ENCODE data around the gene RNF5. TPM values are rescaled to one million over a fixed set of nuclear protein-coding genes. Genes with fewer than 3 reads are reported as not detected.
A peak's percentile ranks its signal among the peaks of the same experiment; 100 is the strongest.
"Not testable (repeated sequence)": the region's sequence is repeated elsewhere in the genome, so short reads cannot be mapped to it uniquely, and the experiment has no call there.

The RNF5 gene
- total RNA-seq, 1 experiment from 2014 or later = 70.7 TPM

DNA sequence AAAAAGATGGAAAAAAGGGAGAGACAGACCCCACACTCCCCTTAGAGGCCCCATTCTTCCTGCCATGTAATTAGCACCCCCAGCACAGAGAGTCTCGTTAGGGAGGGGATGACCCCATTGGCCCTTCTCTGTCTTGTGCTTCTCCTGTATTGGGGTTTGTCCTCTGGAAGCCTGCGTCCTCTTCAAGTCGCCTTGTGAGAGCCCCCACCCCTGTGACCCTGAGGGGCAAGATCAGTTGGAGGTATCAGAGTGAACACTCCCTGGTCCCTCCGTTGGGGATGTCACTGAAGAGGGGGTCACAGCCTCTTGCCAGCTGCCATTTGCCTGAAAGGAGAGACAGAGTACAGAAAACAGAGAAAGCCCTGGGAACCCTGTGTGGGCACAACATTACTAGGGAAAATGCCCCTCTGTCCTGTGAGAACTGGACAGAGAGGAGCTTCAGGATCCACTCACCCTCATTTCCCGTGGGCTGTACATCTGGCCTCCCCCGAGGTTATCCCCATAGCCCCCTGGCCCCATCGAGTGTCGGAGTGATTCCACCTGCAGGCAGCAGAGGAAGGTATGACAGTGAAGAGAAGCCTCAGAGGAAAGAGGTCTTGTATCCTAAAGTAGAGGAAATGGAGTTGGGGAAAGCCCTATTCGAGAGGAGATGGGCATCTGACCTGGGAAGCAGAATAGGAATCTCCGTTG lies 8.1 kb downstream of the RNF5 start:
- H3K27me3 ChIP-seq (replicated peaks; ENCODE audit: control insufficient read depth, insufficient read depth, low read length); H3K4me3 Mint-ChIP-seq (ENCODE audit: unreplicated experiment); intact Hi-C loops (cut with micrococcal nuclease; ENCODE audit: unreplicated experiment); H3K9me3 Mint-ChIP-seq (ENCODE audit: unreplicated experiment); H3K9me3 ChIP-seq; H3K4me3 ChIP-seq (ENCODE audit: low read depth, low read length); DNase-seq; H3K36me3 ChIP-seq (ENCODE audit: control insufficient read depth, insufficient read depth, low read length); BruUV-seq (replicated peaks); H3K27me3 Mint-ChIP-seq (ENCODE audit: insufficient read depth, unreplicated experiment): not testable (repeated sequence)
- Mint-ChIP-seq H3K36me3 (ENCODE audit: insufficient read depth, unreplicated experiment) (peaks cover 53% of the 10 kb centered on the region), H3K4me1 (ENCODE audit: low read depth, unreplicated experiment) (peaks cover 23% of the 10 kb centered on the region), H3K27ac (ENCODE audit: unreplicated experiment) (peak overlapping the region; percentile 29)
- H3K4me1 ChIP-seq = peaks cover 26% of the 10 kb centered on the region
- CTCF ChIA-PET = interaction anchor here (0.6 kb wide), 1 partner anchor 16 kb away, joined by 3 read pairs; no protein-coding TSS in a partner anchor
- POLR2A ChIA-PET = interaction anchor here (2.1 kb wide), 1 partner anchor 9 kb away, joined by 7 read pairs; no protein-coding TSS in a partner anchor

DNA sequence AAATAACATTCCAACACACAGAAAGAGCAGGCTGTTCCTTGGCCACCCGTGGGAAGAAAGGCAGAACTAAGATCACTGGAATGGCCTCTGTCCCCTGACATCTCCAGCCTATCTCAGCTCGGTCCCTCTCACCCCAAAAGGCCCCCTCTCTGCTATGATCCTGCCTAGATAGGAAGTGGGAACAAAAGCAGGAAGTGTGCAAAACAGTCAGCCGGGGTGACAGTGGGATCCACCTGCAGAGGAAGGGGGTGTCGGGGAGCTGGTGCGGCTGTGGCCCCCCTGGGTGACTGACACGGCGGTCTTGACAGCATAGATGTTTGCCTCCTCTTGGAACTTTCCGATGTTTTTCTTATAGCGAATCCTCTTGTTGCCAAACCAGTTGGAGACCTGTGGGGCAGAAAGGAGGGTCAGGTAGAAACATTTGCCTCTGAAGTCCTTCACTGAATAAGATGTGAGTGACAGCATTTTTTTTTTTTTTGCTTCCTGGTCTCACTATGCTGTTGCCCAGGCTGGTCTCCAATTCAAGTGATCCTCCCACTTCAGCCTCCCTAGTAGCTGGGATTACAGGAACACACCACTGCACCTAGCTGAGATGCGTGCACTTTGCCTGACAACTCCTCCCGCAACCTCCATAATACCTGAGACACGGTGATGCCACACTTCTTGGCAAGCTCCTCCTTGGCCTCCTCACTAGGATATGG lies 9.0 kb downstream of the RNF5 start:
- POLR2A ChIA-PET = interaction anchor here (0.6 to 2.1 kb wide), 2 partner anchors 8 to 784 kb away, joined by 3 to 7 read pairs; no protein-coding TSS in a partner anchor
- peaks cover 23% of the 10 kb centered on the region for H3K4me1 Mint-ChIP-seq (ENCODE audit: low read depth, unreplicated experiment)

DNA sequence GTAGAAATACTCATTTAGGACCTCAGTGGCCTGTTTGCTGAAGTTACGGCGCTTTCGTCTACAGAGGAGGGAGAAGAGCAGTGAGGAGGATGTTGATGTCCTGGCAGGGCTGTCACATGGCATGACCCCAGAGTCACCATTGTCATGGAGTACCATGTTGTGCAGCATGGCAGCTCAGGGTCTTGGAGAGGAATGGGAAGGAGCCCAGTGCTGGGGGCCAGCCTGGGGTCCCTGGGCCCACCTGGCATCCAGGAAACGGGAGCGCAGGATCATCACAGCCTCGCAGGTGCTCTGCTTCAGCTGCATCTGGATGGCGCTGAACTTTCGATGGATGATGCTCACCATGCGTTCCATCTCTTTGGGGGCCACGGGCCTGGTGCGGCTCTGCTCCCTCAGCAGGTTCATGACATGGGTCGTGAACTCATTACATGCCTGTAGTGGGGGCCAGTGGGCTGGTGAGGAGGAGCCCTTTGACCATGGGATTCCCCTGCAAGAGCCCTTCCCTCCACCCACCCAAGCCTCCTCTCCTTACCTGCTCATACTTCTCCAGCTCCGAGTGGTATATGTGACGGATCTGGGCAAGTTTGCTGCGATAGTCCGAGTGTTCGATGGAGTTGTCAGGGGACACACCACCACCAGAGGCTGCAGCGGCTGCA lies 9.6 kb downstream of the RNF5 start:
- H3K9me3 Mint-ChIP-seq (ENCODE audit: unreplicated experiment); H3K27me3 Mint-ChIP-seq (ENCODE audit: insufficient read depth, unreplicated experiment); DNase-seq; H3K36me3 ChIP-seq (ENCODE audit: control insufficient read depth, insufficient read depth, low read length); H3K9me3 ChIP-seq; H3K27me3 ChIP-seq (replicated peaks; ENCODE audit: control insufficient read depth, insufficient read depth, low read length); H3K27ac Mint-ChIP-seq (ENCODE audit: unreplicated experiment); intact Hi-C loops (cut with micrococcal nuclease; ENCODE audit: unreplicated experiment); BruUV-seq (replicated peaks); H3K4me3 ChIP-seq (ENCODE audit: low read depth, low read length): not testable (repeated sequence)
- Mint-ChIP-seq H3K36me3 (ENCODE audit: insufficient read depth, unreplicated experiment) (peaks cover 42% of the 10 kb centered on the region), H3K4me1 (ENCODE audit: low read depth, unreplicated experiment) (peaks cover 23% of the 10 kb centered on the region), H3K4me3 (ENCODE audit: unreplicated experiment) (peak overlapping the region; percentile 16)
- ChIA-PET CTCF (interaction anchor here (0.6 kb wide), 1 partner anchor 69 kb away, joined by 3 read pairs; no protein-coding TSS in a partner anchor), POLR2A (interaction anchor here (2.1 kb wide), 1 partner anchor 8 kb away, joined by 7 read pairs; no protein-coding TSS in a partner anchor)
- H3K4me1 ChIP-seq = peaks cover 27% of the 10 kb centered on the region

More for the DNA sequence above, 9.0 kb downstream of the RNF5 start:
- CTCF ChIA-PET = no interaction called here
- H3K36me3 Mint-ChIP-seq (ENCODE audit: insufficient read depth, unreplicated experiment) = peaks cover 47% of the 10 kb centered on the region
- H3K9me3 ChIP-seq = no peaks in the 10 kb centered on the region
- intact Hi-C loops (cut with micrococcal nuclease; ENCODE audit: unreplicated experiment) = no loop called here
- H3K9me3 Mint-ChIP-seq (ENCODE audit: unreplicated experiment) = no peaks in the 10 kb centered on the region
- peaks cover 27% of the 10 kb centered on the region for H3K4me1 ChIP-seq
- no TSS peak for BruUV-seq (replicated peaks)
- no peaks in the 10 kb centered on the region for H3K27me3 Mint-ChIP-seq (ENCODE audit: insufficient read depth, unreplicated experiment)
- H3K27ac Mint-ChIP-seq (ENCODE audit: unreplicated experiment) = no peak overlapping the region
- no peaks in the 10 kb centered on the region for H3K27me3 ChIP-seq (replicated peaks; ENCODE audit: control insufficient read depth, insufficient read depth, low read length)
- H3K4me3 ChIP-seq (ENCODE audit: low read depth, low read length) = no peak overlapping the region
- H3K4me3 Mint-ChIP-seq (ENCODE audit: unreplicated experiment) = peak overlapping the region; percentile 16
- no peak for DNase-seq
- TF ChIP-seq, protein P1, sequence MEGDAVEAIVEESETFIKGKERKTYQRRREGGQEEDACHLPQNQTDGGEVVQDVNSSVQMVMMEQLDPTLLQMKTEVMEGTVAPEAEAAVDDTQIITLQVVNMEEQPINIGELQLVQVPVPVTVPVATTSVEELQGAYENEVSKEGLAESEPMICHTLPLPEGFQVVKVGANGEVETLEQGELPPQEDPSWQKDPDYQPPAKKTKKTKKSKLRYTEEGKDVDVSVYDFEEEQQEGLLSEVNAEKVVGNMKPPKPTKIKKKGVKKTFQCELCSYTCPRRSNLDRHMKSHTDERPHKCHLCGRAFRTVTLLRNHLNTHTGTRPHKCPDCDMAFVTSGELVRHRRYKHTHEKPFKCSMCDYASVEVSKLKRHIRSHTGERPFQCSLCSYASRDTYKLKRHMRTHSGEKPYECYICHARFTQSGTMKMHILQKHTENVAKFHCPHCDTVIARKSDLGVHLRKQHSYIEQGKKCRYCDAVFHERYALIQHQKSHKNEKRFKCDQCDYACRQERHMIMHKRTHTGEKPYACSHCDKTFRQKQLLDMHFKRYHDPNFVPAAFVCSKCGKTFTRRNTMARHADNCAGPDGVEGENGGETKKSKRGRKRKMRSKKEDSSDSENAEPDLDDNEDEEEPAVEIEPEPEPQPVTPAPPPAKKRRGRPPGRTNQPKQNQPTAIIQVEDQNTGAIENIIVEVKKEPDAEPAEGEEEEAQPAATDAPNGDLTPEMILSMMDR (IDR thresholded peaks at IDR 0.05; ENCODE audit: insufficient read depth in 1 of 2, low read depth in 1 of 2, low read length in 1 of 2, severe bottlenecking in 1 of 2, unreplicated experiment in 1 of 2) = no peak
- H3K36me3 ChIP-seq (ENCODE audit: control insufficient read depth, insufficient read depth, low read length) = peaks cover 2% of the 10 kb centered on the region; the same call in 1 of the 2 replicates

Measured in Caco-2 (cell line).